Heart right ventricle (tissue), 16 donors: ENCODE results near the gene TSC1. TPM values are rescaled to one million over a fixed set of nuclear protein-coding genes. Genes with fewer than 3 reads are reported as not detected.

Experiments used
- ATAC-seq, 8 donors: fragments of 200-7000 bp; cut with Tn5 transposase; one replicate each; pipeline ENCODE4 v1.9.1; 2020; ENCODE audit warnings: mild to moderate bottlenecking in 8 of 8, moderate library complexity in 8 of 8, moderate number of reproducible peaks in 1 of 8
- DNase-seq, 2 donors: peaks; one replicate each; pipeline ENCODE4 v3.0.0-alpha.2; 2020
- H3K27ac ChIP-seq, 10 donors: fragments of 200-600 bp; sonication (generic) in 2 of 10; one replicate each; pipeline versions ENCODE4 v1.5.0 to v1.8.0; 2020 to 2022; ENCODE audit warnings: mild to moderate bottlenecking in 3 of 10
- H3K27me3 ChIP-seq, 7 donors: fragments of 200-600 bp; one replicate each; pipeline ENCODE4 v1.8.0; 2021 to 2022; ENCODE audit warnings: mild to moderate bottlenecking in 2 of 7
- H3K36me3 ChIP-seq, 9 donors: fragments of 200-600 bp; sonication (generic) in 1 of 9; one replicate each; pipeline versions ENCODE4 v1.5.0 to v1.8.0; 2020 to 2022; ENCODE audit warnings: mild to moderate bottlenecking in 2 of 9
- H3K4me1 ChIP-seq, 9 donors: fragments of 200-600 bp; sonication (generic) in 1 of 9; one replicate each; pipeline versions ENCODE4 v1.5.0 to v1.8.0; 2020 to 2022; ENCODE audit warnings: mild to moderate bottlenecking in 4 of 9
- H3K4me3 ChIP-seq, 10 donors: fragments of 200-600 bp; sonication (generic) in 2 of 10; one replicate each; pipeline versions ENCODE4 v1.5.0 to v1.8.0; 2020 to 2022; ENCODE audit warnings: mild to moderate bottlenecking in 7 of 10, moderate library complexity in 2 of 10
- H3K9me3 ChIP-seq, 11 donors: fragments of 200-600 bp in 10 of 11; sonication (generic) in 2 of 11; one replicate each; pipeline versions ENCODE4 v1.5.0 to v1.8.0; 2013 to 2022; ENCODE audit warnings: mild to moderate bottlenecking in 2 of 11, control low read depth in 1 of 11, moderate library complexity in 1 of 11
- CTCF ChIP-seq, 9 donors: fragments of 200-600 bp; sonication (generic) in 2 of 9; IDR thresholded peaks; one replicate each; pipeline versions ENCODE4 v1.5.0 to v1.8.0; 2021 to 2022; ENCODE audit warnings: antibody characterized with exemption in 9 of 9, mild to moderate bottlenecking in 5 of 9, moderate library complexity in 1 of 9
- WGBS, 2 donors: extraction: QIAGEN DNeasy Blood & Tissue Kit; methylation state at CpG; one replicate each; pipeline ENCODE4 v1.1.7; 2013; ENCODE audit warnings: inconsistent platforms in 1 of 2; 5-methylcytosine and 5-hydroxymethylcytosine counted together
- intact Hi-C, 10 donors: fragments of 100-400 bp; cut with DNase I; formaldehyde crosslinking; loops; one replicate each; pipeline versions ENCODE4 v1.11.1 to v1.14.2; 2022
- microRNA-seq, 2 donors: library from miRNA; unstranded; fragments of <30 nt; microRNA quantifications; one replicate each; pipeline ENCODE4 v1.2.0, GENCODE V29; 2021
- polyA plus RNA-seq, 2 donors: library from polyadenylated mRNA; stranded (reverse); fragments of 200-250 nt; gene quantifications; one replicate each; pipeline ENCODE4 v1.2.3, GENCODE V29; 2013
- total RNA-seq, 10 donors: library from RNA; stranded (reverse); fragmentation: NEBNext Ultra II Directional in 3 of 10; extraction: Animal tissue kit (Norgen Biotek cat#: 25700) in 3 of 10; gene quantifications; one replicate each; pipeline versions ENCODE4 v1.2.1 to v1.2.4, GENCODE V29; 2021 to 2023
- donor health status: Arrhythmogenic right ventricular cardiomyopathy.
- donor health status: ischemic (EF 13 %, LVEDD 7.1; RV severe dilation, severe dysfunction).
- donor health status: healthy with polysubstance abuse.
- donor health status: DM: no; HTN: yes; CAD: no.
- donor health status: DM: no; HTN: no; CAD: no.
- donor health status: ischemic (EF 25% LVEDD 6.9; RV normal size, moderate dysfunction).
- donor health status: ischemic (EF 25% LVEDD 5.7; RV mildly dilated, moderate dysfunction).
- donor health status: healthy.
- donor health status: DM: yes; HTN: yes; CAD: no.
- donor health status: Ischemic cardiomyopathy.
- donor health status: ischemic (EF 35%, LVEDD 5.7; RV mildly dilated, moderate dysfunction).
- donor health status: nonischemic (EF 11% LVEDD 7.7; RV severe dilation, severe dysfunction).
- donor health status: DM: yes; HTN: yes; CAD: no.
- donor health status: PGD.
- donor health status: ischemic (EF 29% LVEDD 5.4; RV normal size, mild dysfunction).
- donor health status: nonischemic (EF 23%, LVEDD 6.1; RV moderate dilation, normal function).

TSC1 gene
- total and polyA plus RNA-seq, 12 donors = 7.7 to 72.9 (median 51.2) TPM

DNA sequence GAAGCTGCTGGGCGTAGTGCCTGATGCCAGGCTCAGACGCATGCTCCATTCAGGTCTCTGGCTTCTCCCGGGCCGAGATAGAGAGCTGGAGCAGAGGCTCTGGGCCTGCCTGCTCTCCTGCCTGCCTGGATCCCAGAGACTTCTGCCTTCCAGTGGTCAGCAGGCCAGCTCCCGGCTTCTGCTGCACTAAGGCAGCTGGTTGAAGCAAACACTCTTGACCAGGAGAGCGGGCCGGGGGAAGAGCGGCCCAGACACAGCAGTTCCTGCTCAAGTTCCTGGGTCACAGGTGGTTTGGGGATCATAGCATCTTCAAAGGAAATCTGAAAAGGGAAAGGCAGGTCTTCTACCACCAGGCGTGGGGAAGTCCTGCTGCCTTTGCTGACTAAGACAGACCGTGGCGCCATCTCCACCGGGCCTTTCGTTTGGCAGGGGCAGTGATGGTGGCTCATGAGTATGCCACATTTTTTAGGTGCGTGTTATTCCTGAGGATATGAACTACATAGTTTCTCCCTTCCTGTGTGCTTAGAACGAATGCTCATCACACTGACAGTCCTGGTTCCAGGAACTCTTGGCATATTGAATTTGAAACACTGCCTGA is 97.4 kb downstream of the TSC1 start:
- Histone ChIP-seq H3K9me3 (no peaks in the 10 kb centered on the region), H3K36me3 (no peaks in the 10 kb centered on the region), H3K27me3 (no peaks in the 10 kb centered on the region), H3K27ac (no peak overlapping the region), H3K4me3 (no peak overlapping the region), H3K4me1 (peaks cover 0 to 3% (median 0%) of the 10 kb centered on the region in 9 donors)
- no peak for DNase-seq
- ATAC-seq = no peak
- 87 to 95% methylated on average over 15 of the region's 15 CpGs for WGBS, 2 donors
- intact Hi-C loops = no loop called here
- no peak for TF ChIP-seq CTCF (IDR thresholded peaks at IDR 0.05)

- Histone ChIP-seq H3K27ac (no peak overlapping the region), H3K4me1 (peaks cover 0 to 3% (median 0%) of the 10 kb centered on the region in 9 donors), H3K4me3 (no peak overlapping the region), H3K9me3 (no peaks in the 10 kb centered on the region), H3K27me3 (no peaks in the 10 kb centered on the region), H3K36me3 (no peaks in the 10 kb centered on the region)
- DNase-seq (no peak), ATAC-seq (no peak)
- no peak for TF ChIP-seq CTCF (IDR thresholded peaks at IDR 0.05)
- intact Hi-C loops = no loop called here
- 81 to 82% methylated on average over 12 of the region's 12 CpGs for WGBS, 2 donors
These were observed 98.1 kb downstream of the TSC1 start for GRCh38 chr9:132846109-132846917.

- DNase-seq (no peak), ATAC-seq (no peak)
- no peaks in the 10 kb centered on the region for H3K9me3 ChIP-seq
- H3K4me3 ChIP-seq = no peak overlapping the region
- no peak overlapping the region for H3K27ac ChIP-seq
- intact Hi-C loops = no loop called here
- no peaks in the 10 kb centered on the region for H3K27me3 ChIP-seq
- no peak for TF ChIP-seq CTCF (IDR thresholded peaks at IDR 0.05)
- no peaks in the 10 kb centered on the region for H3K4me1 ChIP-seq
- WGBS, 2 donors = 83 to 87% methylated on average over 5 of the region's 5 CpGs
- no peaks in the 10 kb centered on the region for H3K36me3 ChIP-seq
These were observed 102.0 kb downstream of the TSC1 start for GRCh38 chr9:132842124-132843044.

Small RNA genes within 50 kb of the gene (microRNA-seq; reads per million reads assigned to microRNA genes)
- 2.0 to 3.6 reads per million in 2 donors for gene MIR548AW

Other genes starting within 250 kb of the TSC1 start
- 1 to 10 TPM in 1 of 10 donors, under 1 TPM in 4, not detected in 5; 0.15 to 1.0 (median 0.26) TPM for gene AK8, start 66.3 kb downstream of the TSC1 start, total RNA-seq
- under 1 TPM in 1 of 2 donors, not detected in 1; 0.09 TPM for gene AK8, start 66.3 kb downstream of the TSC1 start, polyA plus RNA-seq
- 10 to 100 TPM in 1 of 10 donors, 1 to 10 TPM in 9; 3.4 to 10.1 (median 5.7) TPM for gene SPACA9, start 65.7 kb downstream of the TSC1 start, total RNA-seq
- gene SPACA9, start 65.7 kb downstream of the TSC1 start, polyA plus RNA-seq = 1 to 10 TPM; 1.7 to 5.5 TPM
- gene GFI1B, start 34.1 kb upstream of the TSC1 start, total RNA-seq = under 1 TPM in 7 of 10 donors, not detected in 3; 0.11 to 0.49 (median 0.33) TPM
- under 1 TPM in 1 of 2 donors, not detected in 1; 0.06 TPM for gene GFI1B, start 34.1 kb upstream of the TSC1 start, polyA plus RNA-seq
- 10 to 100 TPM; 29.4 to 44.4 (median 35.2) TPM for gene GTF3C5, start 86.4 kb upstream of the TSC1 start, total RNA-seq
- gene GTF3C5, start 86.4 kb upstream of the TSC1 start, polyA plus RNA-seq = 10 to 100 TPM; 41.5 to 79.1 TPM
- gene CEL, start 117.4 kb upstream of the TSC1 start, total RNA-seq = 10 to 100 TPM in 1 of 10 donors, 1 to 10 TPM in 9; 1.9 to 10.1 (median 2.8) TPM
- gene CEL, start 117.4 kb upstream of the TSC1 start, polyA plus RNA-seq = 1 to 10 TPM; 1.5 to 3.2 TPM
- gene RALGDS, start 176.6 kb upstream of the TSC1 start, total RNA-seq = 10 to 100 TPM; 21.4 to 45.1 (median 28.1) TPM
- gene RALGDS, start 176.6 kb upstream of the TSC1 start, polyA plus RNA-seq = 10 to 100 TPM; 15.6 to 40.5 TPM
- 10 to 100 TPM in 3 of 10 donors, 1 to 10 TPM in 7; 2.5 to 14.7 (median 6.2) TPM for gene GBGT1, start 219.3 kb upstream of the TSC1 start, total RNA-seq
- 10 to 100 TPM in 1 of 2 donors, 1 to 10 TPM in 1; 5.5 to 10.5 TPM for gene GBGT1, start 219.3 kb upstream of the TSC1 start, polyA plus RNA-seq